Erythroblast (primary cell): Measurements from ENCODE around the gene KLC4.

ENCODE experiments used
- GATA1 ChIP-seq: IDR thresholded peaks from 2 replicates; pipeline ENCODE4 v1.6.1; 2011; ENCODE audit warnings: low read depth, mild to moderate bottlenecking, control low read depth, low read length, moderate library complexity
- POLR2A ChIP-seq: IDR thresholded peaks from 2 replicates; pipeline ENCODE4 v1.6.1; 2011; ENCODE audit warnings: mild to moderate bottlenecking, low read length

DNA sequence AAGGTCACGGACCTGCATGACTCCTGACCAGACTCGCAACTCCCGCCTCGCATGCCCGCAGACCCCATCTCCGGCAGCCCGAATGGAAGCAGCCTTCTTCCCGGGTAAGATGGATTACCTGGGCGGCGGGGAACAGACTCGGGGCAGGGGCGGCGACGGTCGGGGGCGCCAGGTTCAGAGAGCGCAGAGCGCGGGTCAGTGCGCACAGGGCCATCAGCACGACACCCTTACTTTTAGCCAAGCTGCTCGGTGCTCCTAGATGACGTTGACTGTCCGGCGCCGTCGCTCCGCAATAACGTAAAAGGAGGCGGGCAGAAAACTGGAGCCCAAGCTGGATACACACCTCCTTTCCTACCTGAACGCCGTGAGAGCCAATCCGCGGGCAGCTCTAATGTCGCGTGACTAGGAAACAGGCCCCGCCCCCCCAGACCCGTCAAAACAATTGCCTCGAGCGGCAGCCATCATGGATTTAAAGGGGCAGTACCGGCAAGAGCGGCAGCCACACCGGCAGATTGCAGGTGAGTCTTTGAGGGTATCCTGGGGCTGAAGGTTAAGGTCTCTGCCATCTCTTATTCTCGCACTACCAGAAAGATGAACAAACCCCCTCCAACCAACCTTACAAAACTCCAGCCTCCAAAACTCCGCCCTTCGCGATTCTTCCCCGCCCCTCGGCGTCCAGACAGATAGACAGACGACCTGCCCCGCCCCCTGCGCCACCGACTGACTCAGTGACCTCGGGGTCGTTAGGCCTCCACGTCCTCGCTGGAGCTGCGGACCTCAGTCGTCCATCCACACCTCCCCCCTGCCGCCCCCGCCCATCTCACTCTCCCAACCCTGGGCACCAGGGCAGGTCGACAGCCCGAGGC is at the start of gene KLC4, which contains the start of gene MRPL2:
- TF ChIP-seq POLR2A (peak; percentile 85), GATA1 (no peak)
